Measurements from ENCODE around the gene OR3A2.
"Not testable (repeated sequence)": the region's sequence is repeated elsewhere in the genome, so short reads cannot be mapped to it uniquely, and the experiment has no call there.

The OR3A2 gene

DNA sequence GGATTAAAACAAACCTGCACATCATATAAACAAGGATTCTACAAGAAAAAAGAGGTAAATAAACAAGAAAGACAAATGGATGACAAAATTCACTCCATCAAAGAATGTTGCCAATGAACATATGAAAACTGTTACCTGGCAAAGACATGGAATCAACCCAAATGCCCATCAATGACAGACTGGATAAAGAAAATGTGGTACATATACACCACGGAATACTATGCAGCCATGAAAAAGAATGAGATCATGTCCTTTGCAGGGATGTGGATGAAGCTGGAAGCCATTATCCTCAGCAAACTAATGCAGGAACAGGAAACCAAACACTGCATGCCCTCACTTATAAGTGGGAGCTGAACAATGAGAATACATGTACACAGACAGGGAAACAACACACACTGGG is 92.6 kb downstream of the OR3A2 start:
- not testable (repeated sequence) for DNase-seq (ENCODE audit: low read depth in 2 of 2)

GRCh38 chr17:3282901-3283300 is 103.2 kb downstream of the OR3A2 start:
- DNase-seq (ENCODE audit: low read depth in 2 of 2) = no peak

- DNase-seq (ENCODE audit: low read depth in 2 of 2) = no peak
Observed at GRCh38 chr17:3276126-3276525, 110.0 kb downstream of the OR3A2 start.

- no peak for DNase-seq (ENCODE audit: low read depth in 2 of 2)
Observed at GRCh38 chr17:3271072-3271848, 114.8 kb downstream of the OR3A2 start.

DNA sequence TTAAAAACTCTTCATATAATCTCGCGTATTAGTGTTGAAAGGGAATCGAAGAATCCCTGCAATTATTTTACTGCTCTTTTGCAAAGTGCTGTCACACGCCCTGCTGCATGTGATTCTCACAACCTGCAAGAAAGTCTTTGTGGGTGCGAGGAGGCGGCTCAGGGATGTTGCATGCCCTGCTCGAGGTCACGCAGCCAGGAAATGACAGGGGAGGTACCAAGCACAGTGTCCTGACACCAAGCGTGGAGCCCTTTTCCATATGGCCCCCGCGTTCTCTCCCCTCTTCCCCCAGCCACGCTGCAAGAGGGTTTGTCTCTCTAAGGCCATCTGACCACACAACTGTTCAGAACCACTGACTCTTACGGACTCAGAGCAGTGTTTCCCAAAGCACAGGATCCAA is 125.5 kb downstream of the OR3A2 start:
- DNase-seq (ENCODE audit: low read depth in 2 of 2) = no peak

GRCh38 chr17:3260163-3260562 is 125.9 kb downstream of the OR3A2 start:
- DNase-seq (ENCODE audit: low read depth in 2 of 2) = no peak

- no peak for DNase-seq (ENCODE audit: low read depth in 2 of 2)
Observed at GRCh38 chr17:3256575-3256974, 129.5 kb downstream of the OR3A2 start.

DNA sequence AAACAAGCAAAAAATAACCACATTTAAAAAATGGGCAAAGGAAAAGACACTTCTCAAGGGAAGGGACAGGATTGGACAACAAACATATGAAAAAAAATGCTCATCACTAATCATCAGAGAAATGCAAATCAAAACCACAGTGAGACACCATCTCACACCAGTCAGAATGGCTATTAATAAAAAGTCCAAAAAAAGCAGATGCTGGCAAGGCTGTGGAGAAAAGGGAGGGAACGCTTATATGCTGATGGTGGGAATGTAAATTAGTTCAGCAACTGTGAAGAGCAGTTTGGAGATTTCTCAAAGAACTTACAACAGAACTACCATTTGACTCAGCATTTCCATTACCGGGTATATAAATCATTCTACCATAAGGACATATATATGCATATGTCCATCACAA is 137.1 kb downstream of the OR3A2 start:
- DNase-seq (ENCODE audit: low read depth in 2 of 2) = not testable (repeated sequence)

GRCh38 chr17:3244841-3245240 is 141.3 kb downstream of the OR3A2 start:
- DNase-seq (ENCODE audit: low read depth in 2 of 2) = not testable (repeated sequence)

DNA sequence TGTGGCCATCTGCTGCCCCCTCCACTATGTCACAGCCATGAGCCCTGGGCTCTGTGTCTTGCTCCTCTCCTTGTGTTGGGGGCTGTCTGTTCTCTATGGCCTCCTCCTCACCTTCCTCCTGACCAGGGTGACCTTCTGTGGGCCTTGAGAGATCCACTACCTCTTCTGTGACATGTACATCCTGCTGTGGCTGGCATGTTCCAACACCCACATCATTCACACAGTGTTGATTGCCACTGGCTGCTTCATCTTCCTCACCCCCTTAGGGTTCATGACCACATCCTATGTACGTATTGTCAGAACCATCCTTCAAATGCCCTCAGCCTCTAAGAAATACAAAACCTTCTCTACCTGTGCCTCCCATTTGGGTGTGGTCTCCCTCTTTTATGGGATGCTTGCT is 145.1 kb downstream of the OR3A2 start:
- DNase-seq (ENCODE audit: low read depth in 2 of 2) = not testable (repeated sequence)

DNA sequence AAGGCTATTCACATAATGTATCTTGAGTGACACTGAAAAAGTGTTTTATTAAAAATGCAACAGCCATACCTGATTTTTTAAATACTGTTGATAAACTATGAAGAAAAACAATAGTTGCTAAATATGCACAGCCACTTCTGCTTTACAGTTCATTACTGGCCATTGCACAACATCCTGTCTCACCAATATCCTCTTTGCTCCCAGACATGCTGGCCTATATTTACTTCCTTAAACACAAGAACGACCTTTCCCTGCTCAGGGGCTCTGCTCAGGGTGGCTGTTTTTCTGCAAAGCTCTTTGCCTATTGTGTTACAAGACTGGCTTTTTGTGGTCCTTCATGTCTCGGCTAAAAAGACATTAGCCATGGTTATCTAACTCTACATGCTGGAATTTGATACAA is 147.4 kb downstream of the OR3A2 start:
- DNase-seq (ENCODE audit: low read depth in 2 of 2) = not testable (repeated sequence)

GRCh38 chr17:3232300-3232699 is 153.8 kb downstream of the OR3A2 start:
- not testable (repeated sequence) for DNase-seq (ENCODE audit: low read depth in 2 of 2)

Data from stimulated activated CD4-positive, alpha-beta T cell treated with anti-CD3 and anti-CD28 coated beads, Interleukin-4, amount 100 ng/mL, for 48 hours (primary cell).